NCI-H1092 (cell line): Measurements from ENCODE around the gene ZNF618.

ENCODE experiments used
- DNase-seq: peaks from one replicate; lab custom pipeline; 2025; lab: John Stamatoyannopoulos, UW

ZNF618 gene, protein sequence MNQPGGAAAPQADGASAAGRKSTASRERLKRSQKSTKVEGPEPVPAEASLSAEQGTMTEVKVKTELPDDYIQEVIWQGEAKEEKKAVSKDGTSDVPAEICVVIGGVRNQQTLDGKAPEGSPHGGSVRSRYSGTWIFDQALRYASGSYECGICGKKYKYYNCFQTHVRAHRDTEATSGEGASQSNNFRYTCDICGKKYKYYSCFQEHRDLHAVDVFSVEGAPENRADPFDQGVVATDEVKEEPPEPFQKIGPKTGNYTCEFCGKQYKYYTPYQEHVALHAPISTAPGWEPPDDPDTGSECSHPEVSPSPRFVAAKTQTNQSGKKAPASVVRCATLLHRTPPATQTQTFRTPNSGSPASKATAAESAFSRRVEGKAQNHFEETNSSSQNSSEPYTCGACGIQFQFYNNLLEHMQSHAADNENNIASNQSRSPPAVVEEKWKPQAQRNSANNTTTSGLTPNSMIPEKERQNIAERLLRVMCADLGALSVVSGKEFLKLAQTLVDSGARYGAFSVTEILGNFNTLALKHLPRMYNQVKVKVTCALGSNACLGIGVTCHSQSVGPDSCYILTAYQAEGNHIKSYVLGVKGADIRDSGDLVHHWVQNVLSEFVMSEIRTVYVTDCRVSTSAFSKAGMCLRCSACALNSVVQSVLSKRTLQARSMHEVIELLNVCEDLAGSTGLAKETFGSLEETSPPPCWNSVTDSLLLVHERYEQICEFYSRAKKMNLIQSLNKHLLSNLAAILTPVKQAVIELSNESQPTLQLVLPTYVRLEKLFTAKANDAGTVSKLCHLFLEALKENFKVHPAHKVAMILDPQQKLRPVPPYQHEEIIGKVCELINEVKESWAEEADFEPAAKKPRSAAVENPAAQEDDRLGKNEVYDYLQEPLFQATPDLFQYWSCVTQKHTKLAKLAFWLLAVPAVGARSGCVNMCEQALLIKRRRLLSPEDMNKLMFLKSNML

DNA sequence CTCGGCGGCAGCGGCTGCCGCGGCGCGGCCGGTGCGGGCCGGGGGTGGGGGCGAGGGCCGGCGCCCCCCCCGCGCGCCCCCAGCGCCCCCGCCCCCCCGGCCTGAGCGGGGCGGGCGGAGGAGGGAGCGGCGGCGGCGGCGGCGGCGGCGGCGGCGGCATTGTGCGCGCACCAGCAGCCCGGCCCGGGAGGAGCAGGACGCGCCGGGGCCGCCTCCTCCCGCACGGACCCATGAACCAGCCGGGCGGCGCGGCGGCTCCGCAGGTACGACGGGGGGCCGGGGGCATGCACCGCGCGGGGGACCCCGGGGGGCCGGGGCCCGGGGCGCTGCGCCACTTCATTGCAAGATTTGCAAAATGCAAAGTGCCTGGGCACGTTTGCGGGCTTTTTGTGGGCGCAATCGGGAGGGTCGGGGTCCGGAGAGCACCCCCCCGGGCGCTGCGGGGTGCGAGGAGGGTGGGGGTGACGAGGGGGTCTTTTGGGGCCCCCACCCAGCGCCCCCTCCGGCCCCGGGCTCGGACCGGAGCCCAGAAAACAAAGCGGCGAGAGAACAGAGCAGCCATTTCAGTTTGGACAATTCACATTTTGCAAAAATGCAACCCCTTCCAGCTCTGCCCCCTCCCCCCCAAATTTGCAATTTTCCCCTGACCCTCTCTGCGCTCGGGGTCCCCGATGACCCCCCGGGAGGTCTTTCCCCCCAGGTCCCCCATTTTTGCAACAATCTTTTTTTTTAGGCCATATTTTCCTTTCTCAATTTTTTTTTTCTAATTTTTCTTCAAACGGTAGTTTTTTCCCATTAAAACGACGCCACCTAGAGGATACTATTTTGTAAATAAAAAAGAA is at the start of gene ZNF618:
Gene ZNF618, plus strand, starts transcription at position 159 of the 842 bp plus-strand sequence. Its CDS starts 72 bp downstream, at position 231.
- DNase-seq = no peak

DNA sequence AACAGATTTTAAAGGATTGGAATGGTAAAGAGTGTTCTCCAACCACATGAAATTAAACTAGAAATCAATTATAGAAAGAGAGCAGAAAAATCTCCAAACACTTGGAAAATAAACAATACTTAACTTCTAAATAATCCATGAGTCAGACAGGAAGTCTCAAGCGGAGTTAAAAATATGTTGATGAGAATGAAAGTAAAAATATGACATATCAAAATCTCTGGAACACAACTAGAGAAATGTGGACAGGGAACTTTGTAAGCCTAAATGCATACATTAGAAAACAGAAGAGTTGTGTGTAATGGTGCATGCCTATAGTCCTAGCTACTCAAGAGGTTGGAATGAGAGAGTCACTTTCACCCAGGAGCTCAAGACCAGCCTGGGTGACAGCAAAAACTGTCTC is 47.9 kb upstream of the ZNF618 start:
- DNase-seq = no peak

DNA sequence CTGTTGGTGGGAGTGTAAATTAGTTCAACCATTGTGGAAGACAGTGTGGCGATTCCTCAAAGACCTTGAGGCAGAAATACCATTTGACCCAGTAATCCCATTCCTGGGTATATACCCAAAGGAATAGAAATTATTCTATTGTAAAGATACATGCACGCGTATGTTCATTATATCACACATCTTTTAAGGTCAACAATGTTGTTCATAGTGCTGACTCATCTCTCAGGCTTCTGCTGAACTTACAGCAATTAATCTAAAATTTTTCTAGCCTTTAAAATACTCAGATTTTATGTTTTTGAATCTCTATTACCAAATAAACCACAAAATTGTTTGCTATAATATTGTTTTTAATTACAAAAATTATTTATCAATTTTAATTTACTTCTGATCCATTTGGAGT is 38.8 kb upstream of the ZNF618 start:
- DNase-seq = no peak

DNA sequence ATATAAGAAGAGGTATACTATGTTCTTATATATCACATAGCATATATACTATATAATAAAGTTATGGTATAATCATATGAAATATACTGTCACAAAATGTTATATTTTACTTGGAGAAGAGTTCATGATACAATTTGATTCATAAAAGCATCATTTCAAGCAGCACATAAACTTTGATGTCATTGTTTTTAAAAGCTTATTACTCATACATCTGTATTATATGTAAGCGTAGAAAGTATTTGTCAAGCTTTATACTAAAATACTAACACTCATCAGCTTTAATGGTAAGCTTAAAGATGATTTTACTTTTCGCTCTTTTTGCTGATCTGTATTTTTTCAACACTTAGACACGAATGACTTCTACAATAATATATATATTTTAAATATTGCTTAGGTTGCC is 34.0 kb upstream of the ZNF618 start:
- DNase-seq = no peak

DNA sequence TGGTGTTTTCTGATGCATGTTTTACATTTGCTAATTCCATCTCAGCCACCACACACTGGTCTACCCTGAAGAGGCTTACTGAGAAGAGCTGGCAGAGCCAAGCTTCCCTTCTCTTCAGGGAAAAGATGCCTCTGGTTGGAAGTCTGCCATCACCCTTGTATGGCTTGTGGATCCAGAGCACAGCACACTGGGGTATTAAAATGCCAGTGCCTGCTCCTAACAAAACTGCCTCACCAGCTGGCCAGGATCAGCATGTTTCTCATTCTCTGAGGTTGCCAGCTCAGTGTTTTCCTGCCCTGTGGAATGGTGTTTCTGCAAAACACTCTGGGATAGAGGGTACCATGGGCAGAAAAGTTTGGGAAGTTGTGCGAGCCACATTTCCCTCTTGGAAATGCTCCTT is 31.6 kb upstream of the ZNF618 start:
- DNase-seq = no peak

DNA sequence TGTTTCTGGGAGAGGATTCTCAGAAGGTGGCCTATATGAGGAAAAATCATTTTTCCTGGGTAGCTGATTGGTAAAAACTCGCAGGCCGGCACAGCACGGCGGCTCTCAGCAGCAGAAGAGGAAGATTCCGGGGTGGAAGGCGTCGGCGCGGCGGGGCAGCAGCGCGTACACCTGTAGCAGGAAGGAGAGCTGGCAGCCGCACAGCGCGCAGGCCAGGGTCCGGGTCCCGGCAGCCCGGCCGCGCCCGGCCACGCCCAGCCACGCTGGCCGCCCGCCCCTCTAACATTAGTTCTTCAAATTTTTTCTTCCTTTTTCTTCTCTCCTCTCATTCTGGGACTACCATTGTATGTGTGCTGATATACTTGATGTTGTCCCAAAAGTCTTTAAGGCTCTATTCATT is 24.8 kb upstream of the ZNF618 start:
- no peak for DNase-seq

DNA sequence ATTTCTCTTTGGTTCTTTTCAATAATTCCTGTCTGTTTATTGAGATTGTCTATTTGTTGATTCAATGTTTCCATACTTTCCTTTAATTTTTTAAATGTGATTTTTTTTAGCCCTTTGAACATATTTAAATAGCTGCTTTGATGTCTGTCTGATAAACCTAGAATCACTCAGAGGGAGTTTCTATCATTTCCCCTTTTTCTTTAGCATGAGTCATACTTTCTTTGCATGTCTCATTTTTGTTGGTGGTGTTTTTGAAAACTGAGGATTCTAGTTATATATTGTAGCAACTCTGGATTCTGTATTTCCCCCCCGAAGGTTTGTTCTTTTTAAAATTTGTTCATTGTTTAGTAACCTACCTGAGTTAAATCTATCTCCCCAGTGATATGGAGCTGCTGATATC is 24.2 kb upstream of the ZNF618 start:
- no peak for DNase-seq

DNA sequence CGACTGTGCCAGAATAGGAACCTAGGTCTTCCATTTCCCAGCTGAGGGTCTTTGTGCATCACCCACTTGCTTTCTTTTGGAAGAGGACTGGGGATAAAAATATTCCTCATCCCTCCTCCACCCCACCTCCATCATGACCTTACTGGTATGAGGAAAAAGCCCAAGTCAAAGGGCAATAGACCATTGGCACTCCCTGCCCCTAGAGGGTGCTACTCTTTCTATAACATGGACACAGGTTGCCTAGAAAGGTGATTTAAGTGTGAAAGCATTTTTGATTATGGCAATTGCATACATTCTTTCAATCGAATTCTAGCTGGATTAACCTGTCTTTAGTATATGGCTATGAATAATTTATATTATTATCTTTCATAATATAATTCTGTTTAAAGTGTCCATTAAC is 22.8 kb upstream of the ZNF618 start:
- no peak for DNase-seq

DNA sequence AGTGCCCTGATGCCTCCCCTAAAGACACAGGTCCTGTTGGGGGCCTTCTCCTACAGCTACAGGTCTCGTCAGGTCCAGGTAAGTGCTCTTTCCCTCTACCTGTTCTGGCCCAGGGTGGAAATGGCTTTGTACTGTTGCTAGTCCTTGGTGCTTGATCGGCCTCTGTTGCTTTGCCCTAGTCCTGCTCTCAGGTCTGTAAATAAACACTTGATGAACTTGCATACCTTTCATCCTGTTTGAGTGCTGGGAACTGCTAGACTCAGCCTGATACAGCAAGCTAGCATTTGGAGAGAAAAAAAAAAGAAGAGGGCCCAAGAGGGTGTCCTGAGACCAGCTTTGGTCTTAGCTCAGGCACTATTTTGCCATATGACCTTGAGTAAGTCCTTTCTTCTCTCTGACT is 21.8 kb upstream of the ZNF618 start:
- no peak for DNase-seq

DNA sequence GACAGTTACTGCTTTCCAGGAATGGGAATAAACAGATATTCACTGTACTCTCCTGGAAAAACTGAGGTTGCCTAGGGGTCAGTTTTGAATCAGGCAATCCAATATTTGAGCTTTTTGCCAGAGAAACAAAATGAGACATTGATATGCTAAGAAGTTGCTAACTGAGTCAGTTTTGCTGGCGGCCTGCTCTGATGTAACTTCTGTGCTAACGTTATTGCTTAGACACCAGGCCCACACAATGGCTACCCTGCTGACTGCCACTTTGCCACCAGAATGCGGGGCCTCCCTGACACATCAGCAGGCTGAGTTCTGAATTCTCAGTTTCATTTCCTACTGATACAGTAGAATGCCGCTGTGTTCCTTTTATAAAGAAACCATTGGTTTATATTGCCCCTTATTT is 18.2 kb upstream of the ZNF618 start:
- DNase-seq = no peak

DNA sequence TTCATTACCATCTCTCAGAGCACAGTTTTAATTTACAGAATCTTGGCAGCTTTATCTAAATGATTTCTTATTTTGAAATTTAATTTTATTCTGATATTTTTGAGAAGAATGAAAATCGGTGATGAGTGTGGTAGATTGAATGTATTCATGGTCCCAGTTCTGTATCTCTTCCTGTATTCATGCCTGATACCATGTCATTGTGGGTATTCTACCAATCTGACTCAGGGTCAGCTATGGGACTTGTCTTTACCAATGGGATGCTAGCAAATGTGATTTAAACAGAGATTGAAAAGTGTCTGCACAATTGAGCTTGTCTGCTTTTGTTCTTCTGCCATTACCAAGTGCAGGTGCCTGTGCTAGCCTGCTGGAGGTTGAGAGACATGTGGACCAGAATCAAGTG is 17.8 kb upstream of the ZNF618 start:
- DNase-seq = no peak

DNA sequence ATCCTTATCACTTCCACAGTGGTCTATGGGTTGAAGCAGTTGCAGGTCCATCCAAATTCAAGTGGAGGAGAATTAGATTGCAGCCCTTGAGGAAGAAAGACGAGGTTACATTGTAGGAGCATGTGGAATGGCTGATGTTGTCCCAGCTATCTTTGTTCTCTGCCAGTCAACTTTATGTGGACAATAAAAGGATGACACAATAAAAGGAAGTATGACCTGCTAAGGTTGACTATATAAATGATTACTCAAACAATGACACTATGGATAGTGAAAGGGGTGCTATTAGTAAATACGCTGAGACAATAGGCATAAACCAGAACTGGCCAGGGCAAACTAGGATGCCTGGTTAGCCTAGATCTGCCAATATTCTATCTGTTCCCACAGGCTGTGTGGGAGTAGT is 12.8 kb upstream of the ZNF618 start:
- no peak for DNase-seq

DNA sequence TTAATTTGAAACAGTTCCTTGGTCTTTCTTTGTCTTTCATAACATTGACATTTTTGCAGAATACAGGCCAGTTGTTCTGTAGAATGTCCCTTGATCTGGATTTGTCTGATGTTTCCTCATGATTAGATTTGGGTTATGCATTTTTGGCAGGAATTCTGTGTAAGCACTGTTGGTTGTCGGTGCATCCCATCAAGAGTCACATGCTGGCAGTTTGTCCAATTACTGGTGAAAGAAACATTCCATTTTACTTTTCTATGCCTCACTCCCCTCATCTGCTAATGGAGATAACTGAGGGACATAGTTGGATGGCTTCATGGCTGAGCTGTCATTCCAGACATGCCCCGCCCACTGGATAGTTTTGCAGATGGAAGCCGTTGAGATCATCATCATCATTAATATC is 7.6 kb upstream of the ZNF618 start:
- no peak for DNase-seq

DNA sequence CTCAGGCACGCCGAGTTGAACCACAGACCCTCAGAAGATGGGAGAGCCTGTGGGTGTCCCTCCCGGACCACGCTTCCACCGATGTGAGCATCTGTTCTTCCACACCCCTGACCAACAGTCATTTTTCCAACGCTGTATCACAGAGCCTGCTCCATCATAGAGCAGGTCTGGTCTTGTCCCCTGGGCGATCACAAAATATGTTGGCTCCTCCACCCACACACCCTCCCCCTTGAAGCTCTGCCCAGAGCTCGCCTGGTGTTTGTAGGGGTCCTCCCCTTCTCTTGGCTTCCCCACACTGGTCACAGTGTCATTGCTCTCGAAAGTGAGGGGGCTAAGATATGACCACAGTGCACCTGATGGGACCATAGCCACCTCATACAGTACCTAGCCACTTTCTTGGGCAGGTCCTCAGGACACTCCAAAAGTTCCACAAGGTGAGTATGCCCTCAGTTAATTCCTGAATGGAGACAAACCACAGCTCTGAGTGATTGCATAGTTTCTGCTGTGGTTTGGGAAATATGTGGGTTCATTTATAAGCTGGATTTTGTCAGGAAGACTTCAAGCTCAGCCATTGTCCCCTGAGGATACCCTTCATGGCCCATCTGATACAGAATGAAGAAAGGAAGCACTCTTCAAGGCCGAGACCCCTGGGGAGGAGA is 3.5 kb upstream of the ZNF618 start:
- DNase-seq = no peak

DNA sequence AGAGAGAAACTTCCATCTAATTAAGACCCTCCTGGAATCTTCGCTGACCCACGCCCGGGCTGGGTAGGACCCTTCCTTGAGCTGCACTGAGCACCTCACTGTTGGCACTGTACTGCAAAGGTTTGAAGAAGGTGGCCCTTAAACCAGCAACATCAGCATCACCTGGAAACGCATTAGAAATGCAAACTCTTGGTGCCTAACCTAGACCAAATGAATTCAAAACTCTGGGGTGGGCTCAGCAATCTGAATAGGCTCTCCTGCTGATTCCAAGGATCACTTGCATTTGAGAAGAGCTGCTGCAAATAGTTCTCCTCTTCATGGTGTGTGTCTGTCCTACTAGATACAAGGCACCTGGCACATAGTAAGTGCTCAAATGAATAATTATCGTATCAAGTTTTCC is 2.7 kb upstream of the ZNF618 start:
- DNase-seq = no peak

DNA sequence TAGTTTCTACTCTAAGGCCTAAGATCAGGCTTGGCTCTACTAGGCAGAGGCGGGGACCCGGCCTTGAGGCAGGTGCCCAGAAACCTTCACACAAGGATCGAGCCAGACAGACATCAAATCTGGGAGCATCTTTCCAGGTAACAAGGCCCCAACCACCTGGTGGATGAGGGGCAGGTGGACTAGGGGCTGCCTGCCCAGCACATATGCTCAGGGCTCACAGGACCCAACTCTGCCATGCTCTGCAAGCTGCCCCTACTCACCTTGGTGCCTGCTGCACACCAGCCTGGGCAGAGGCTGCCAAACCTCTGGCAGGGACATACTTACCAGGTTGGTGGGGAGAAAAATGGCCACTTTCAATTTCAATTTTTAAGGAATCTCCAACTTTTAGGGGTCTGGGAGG is 2.2 kb upstream of the ZNF618 start:
- DNase-seq = no peak

DNA sequence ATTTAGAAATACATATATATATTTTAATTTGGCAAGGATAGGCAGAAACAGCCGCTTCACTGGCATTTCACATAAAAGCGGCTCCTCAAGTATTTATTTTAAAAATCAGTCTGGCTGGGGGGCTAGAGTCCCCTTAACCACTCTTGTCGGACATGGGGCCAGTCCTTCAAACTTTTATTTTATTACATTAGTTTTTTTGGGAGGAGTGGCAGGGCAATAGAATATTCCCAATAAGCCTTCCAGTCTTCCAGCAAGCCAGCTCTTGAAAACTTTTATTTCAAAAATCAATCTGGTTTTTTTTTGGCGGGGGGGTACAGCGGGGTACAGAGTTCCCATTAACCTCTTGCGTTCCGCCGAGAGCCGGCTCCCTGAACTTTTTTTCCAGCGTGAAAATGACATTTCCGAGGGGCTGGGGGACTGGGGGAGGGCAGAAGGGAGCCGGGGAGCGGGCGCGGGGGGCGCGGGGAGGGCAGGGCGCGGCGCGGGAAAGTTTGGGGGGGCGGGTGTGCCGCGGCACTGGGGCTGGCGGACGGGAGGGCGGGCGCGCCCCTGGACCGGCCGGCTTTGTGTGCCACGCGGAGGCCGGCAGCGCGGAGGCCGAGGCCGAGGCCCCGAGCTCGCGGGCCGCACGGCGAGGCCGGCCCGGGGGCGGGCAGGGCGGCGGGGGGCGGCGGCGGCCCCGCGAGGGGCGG is 504 bp upstream of the ZNF618 start:
- no peak for DNase-seq

DNA sequence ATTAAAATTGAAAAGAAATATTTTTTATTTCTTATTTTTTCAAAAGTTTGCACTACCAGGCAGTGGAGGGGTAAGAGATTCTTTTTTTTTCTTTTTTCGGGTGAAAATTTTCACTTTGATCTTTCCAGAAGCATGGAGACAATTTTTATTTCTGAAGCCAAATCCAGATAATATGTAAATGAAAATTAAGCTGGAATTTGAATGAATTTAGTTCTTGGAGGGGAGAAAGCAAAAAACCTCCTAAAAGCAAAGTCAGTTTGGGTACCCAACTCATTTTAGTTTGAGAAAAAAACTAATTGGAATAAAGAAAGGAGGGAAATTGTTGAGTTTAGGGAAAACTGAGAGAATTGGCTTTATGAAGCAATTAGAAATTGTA is 872 bp downstream of the ZNF618 start:
- DNase-seq = no peak

DNA sequence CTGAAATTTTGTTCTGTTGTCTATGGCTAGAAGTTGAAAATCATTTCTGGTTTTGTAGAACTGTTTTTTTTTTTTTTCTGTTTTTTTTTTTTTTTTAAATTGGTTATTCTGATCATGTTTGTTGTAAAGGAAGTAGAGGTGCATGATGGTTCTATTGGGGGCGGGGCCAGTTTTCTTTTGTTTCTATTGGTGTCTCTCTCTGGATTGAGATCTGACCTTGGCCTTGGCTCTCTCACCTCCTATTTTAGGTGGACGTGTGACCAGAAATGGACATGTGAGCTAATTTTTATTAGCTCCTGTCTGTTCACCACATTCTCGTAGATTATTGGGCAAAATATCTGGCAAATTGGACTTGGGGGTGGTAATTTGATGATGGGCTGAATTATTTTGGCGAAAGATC is 3.2 kb downstream of the ZNF618 start:
- DNase-seq = no peak

DNA sequence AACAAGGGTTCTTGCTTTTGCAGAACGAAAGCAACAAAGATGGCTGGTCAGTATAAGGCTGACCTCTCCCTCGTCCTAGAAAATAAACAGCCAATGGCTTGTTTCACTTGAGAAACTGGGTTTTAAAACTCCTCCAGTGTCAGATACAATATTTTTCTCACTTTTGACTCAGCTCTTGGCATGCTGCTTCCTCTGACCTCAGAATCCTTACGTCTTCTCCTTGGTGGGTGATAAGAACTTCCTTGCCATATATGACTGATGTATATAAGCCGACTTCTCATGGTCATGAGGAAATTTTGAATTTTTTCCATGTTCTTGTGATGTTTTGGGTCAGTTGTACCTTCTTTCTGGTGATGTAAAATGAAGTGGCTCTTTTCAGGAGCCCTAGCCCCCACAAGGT is 3.8 kb downstream of the ZNF618 start:
- DNase-seq = no peak

DNA sequence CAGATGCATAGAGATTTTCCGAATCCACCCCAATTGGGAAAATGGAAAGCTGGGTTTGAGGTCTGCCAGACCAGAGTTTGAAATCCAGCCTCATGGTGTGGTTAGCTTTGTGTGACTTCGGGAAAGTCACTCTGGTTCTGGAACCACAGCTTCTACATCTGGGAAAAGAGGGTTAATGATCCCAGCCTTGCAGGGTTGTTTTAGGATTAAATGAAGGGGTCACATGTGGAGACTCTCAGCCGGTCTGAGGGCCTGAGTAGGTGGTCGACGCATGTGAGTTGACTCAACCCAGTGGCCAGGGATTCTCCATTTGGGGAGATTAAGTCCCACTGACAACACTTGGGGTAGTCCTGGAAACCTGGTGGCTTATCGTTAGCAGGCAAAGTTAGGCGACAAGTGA is 6.1 kb downstream of the ZNF618 start:
- no peak for DNase-seq
